GM18519 (cell line): ENCODE data around the gene RFPL1.

Experiments used
- ATAC-seq: cut with Tn5 transposase; IDR thresholded peaks from one replicate; pipeline ENCODE4 v1.9.1; 2021; ENCODE audit warnings: mild to moderate bottlenecking, moderate library complexity; ENCODE audit not compliant: unreplicated experiment, low FRiP score

Gene RFPL1

GRCh38 chr22:29435236-29436136 lies 2.9 kb upstream of the RFPL1 start:
- no peak for ATAC-seq

DNA sequence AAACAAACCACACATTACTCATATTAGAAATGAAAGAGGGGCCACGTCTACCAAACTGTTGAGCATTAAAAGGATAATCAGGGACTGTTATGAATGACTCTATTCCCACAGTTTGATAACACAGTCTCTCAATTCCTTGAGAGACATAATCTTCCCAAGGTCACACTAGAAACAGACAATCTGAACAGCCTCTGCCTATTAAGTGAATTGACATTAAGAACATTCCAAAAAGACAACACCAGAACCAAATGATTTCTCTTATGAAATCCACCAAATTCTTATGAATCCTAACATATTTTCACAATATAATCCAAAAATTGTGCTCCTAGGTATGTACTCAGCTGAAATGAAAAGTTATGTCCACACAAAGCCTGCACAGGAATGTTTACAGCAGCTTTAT lies 4.6 kb downstream of the RFPL1 start:
- ATAC-seq, result no peak

GRCh38 chr22:29443452-29443851 lies 5.1 kb downstream of the RFPL1 start:
- ATAC-seq, result no peak

- ATAC-seq, result no peak
Observed at GRCh38 chr22:29443861-29444792, 5.7 kb downstream of the RFPL1 start.

GRCh38 chr22:29445508-29445907 lies 7.1 kb downstream of the RFPL1 start:
- ATAC-seq, result no peak

- no peak for ATAC-seq
Observed at GRCh38 chr22:29447906-29448305, 9.5 kb downstream of the RFPL1 start.

GRCh38 chr22:29449296-29449875 lies 11.0 kb downstream of the RFPL1 start:
- ATAC-seq, result no peak

- no peak for ATAC-seq
Observed at GRCh38 chr22:29450222-29450621, 11.8 kb downstream of the RFPL1 start.

GRCh38 chr22:29451863-29452262 lies 13.5 kb downstream of the RFPL1 start:
- no peak for ATAC-seq

DNA sequence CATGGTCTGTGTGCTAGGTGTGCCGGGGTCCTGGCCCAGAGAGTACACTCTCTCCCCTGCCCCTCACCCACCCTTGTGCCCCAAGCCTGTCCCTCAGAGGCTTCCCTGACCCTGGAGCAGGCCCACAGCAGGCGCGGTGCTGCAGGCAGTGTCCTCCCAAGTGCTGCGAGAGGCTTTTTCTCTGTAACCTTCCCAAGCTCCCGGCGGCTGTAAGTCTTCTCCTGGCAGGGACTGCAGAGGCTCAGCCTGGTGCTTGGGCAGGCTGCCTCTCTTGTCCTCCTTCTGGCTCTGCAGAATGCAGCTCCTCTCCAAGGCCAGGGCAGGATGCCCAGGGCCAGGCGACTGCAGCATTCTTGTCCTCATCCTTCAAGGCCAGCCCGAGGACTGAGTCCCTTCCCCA lies 15.9 kb downstream of the RFPL1 start:
- ATAC-seq, result no peak

GRCh38 chr22:29456211-29456671 lies 17.9 kb downstream of the RFPL1 start:
- ATAC-seq, result no peak

- no peak for ATAC-seq
Observed at GRCh38 chr22:29457730-29458129, 19.3 kb downstream of the RFPL1 start.

DNA sequence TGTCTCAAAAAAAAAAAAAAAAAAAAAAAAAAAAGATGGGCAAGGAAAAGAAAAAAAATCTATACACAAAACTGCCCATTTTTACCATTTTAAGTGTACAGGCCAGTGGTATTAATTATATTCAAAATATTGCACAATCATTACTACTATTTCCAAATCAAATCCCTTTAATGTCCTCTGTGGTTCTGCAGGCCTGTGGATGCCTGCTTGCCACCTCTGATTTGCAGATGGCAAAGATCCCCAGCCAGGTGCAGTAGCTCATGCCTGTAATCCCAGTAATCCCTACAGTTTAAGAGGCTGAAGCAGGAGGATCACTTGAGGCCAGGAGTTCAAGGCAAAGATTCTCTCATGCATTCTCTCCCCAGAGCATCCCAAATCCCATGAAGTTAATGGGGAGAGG lies 20.2 kb downstream of the RFPL1 start:
- no peak for ATAC-seq

GRCh38 chr22:29459773-29460172 lies 21.4 kb downstream of the RFPL1 start:
- no peak for ATAC-seq

- ATAC-seq, result no peak
Observed at GRCh38 chr22:29461263-29461662, 22.9 kb downstream of the RFPL1 start.

- ATAC-seq, result no peak
Observed at GRCh38 chr22:29463629-29464028, 25.2 kb downstream of the RFPL1 start.

DNA sequence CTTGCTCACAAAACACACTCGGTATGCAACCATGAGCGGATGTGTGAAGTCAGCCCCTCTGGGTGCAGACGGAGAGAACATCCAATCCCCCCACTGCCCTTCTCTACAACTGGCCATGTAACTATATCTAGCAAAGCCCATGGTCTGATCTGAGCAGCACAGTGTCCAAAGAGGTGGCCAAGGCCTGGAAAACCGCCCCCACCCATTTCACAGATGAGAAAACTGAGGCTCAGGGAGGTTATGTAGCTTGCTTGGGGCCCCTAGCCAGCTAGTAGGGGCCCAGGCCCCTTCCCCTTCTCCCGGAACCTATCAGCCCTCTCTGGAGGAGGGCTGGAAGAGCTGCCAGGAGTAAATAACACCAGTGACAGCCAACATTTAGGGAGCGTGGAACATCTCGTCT lies 26.2 kb downstream of the RFPL1 start:
- no peak for ATAC-seq

GRCh38 chr22:29469755-29470154 lies 31.4 kb downstream of the RFPL1 start:
- no peak for ATAC-seq

GRCh38 chr22:29470159-29470855 lies 31.9 kb downstream of the RFPL1 start:
- no peak for ATAC-seq

DNA sequence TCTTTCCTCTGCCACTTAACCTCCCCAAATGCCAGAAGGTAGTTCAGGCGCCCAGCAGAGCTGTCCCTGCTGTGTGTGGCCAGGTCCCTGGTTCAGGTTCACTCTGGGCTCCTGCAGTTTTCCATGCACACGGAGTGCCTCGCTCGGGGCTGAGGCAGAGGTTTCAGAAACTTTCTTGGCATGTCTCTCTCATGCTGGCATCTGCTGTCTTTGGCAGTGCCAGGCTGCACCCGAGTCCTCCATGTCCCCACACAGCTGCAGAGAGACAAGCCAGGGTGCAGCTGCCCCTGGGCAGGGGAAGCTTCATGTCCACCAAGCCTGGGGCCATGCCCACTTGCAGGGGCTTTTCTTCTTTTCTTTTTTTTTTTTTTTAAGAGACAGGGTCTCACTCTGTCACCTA lies 34.6 kb downstream of the RFPL1 start:
- ATAC-seq, result no peak
